Activated effector memory CD4-positive, alpha-beta T cell treated with anti-CD3 and anti-CD28 coated beads, Interleukin-2, amount 50 U/mL, for 16 hours (primary cell): ENCODE results near the gene RGS6.

Experiments used
- DNase-seq: peaks from one replicate; pipeline ENCODE4 v3.0.0-alpha.2; 2020

Gene RGS6

GRCh38 chr14:72172049-72172448, 239.8 kb downstream of the RGS6 start:
- no peak for DNase-seq

GRCh38 chr14:72172597-72172996, 240.4 kb downstream of the RGS6 start:
- DNase-seq = no peak

GRCh38 chr14:72173038-72173720, 240.9 kb downstream of the RGS6 start:
- no peak for DNase-seq

GRCh38 chr14:72177251-72177650, 245.0 kb downstream of the RGS6 start:
- DNase-seq = no peak

GRCh38 chr14:72178517-72178916, 246.3 kb downstream of the RGS6 start:
- no peak for DNase-seq

GRCh38 chr14:72182708-72183432, 250.6 kb downstream of the RGS6 start:
- DNase-seq = no peak

GRCh38 chr14:72183631-72184030, 251.4 kb downstream of the RGS6 start:
- no peak for DNase-seq

GRCh38 chr14:72186523-72186922, 254.3 kb downstream of the RGS6 start:
- DNase-seq = no peak

GRCh38 chr14:72196237-72197015, 264.2 kb downstream of the RGS6 start:
- no peak for DNase-seq

- no peak for DNase-seq
Observed at GRCh38 chr14:72201645-72202044, 269.4 kb downstream of the RGS6 start.

GRCh38 chr14:72213424-72213823, 281.2 kb downstream of the RGS6 start:
- DNase-seq = no peak

- no peak for DNase-seq
Observed at GRCh38 chr14:72215080-72215479, 282.9 kb downstream of the RGS6 start.

- no peak for DNase-seq
Observed at GRCh38 chr14:72217135-72217534, 284.9 kb downstream of the RGS6 start.

GRCh38 chr14:72222046-72222445, 289.8 kb downstream of the RGS6 start:
- no peak for DNase-seq

GRCh38 chr14:72236629-72237028, 304.4 kb downstream of the RGS6 start:
- DNase-seq = no peak

- no peak for DNase-seq
Observed at GRCh38 chr14:72237722-72238666, 305.8 kb downstream of the RGS6 start.

GRCh38 chr14:72243309-72244293, 311.4 kb downstream of the RGS6 start:
- no peak for DNase-seq

- DNase-seq = no peak
Observed at GRCh38 chr14:72247896-72248465, 315.8 kb downstream of the RGS6 start.

- no peak for DNase-seq
Observed at GRCh38 chr14:72253503-72253902, 321.3 kb downstream of the RGS6 start.

GRCh38 chr14:72254202-72254936, 322.1 kb downstream of the RGS6 start:
- DNase-seq = no peak
